ENCODE data around the gene SP8.
"Not testable (repeated sequence)": the region's sequence is repeated elsewhere in the genome, so short reads cannot be mapped to it uniquely, and the experiment has no call there.

Gene SP8

GRCh38 chr7:20786779-20787659, at the start of gene SP8:
Gene SP8, minus strand, starts transcription at chr7:20786886. Its CDS starts 88 bp downstream, at chr7:20786798.
- H3K36me3 ChIP-seq: no peaks in the 10 kb centered on the region
- TF ChIP-seq Cebpa-rat (IDR thresholded peaks at IDR 0.05): no peak
- peaks cover 0 to 6% (median 0%) of the 10 kb centered on the region in 10 experiments; a peak in 1 of 20 replicates for H3K4me1 ChIP-seq
- H3K27me3 ChIP-seq: peaks cover 100% of the 10 kb centered on the region in 11 experiments
- no peak within 1 kb of the TSS for H3K9ac ChIP-seq
- no peak within 1 kb of the TSS for H3K4me3 ChIP-seq
- H3K27ac ChIP-seq: no peak within 1 kb of the TSS
- peaks cover 32 to 45% (median 37%) of the 10 kb centered on the region in 11 experiments for H3K9me3 ChIP-seq (replicated peaks in 1 of 11)
- peaks cover 0 to 66% (median 18%) of the 10 kb centered on the region in 11 experiments; a peak in 15 of 22 replicates for H4K20me1 ChIP-seq
- no peak within 1 kb of the TSS for H3K4me2 ChIP-seq

DNA sequence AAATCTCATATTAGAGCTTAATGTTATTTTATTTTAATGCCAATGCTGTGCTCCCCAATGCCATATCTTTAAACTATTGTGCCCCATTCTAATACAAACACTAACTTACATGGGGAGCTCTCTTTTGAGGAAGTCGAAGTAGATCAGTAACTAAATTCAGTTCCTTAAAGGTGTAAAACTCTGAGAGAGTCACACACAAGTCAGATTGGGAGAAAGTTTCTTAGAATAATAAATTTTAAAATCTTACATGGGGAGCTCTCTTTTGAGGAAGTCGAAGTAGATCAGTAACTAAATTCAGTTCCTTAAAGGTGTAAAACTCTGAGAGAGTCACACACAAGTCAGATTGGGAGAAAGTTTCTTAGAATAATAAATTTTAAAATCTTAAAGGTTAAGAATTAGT, 49.7 kb upstream of the SP8 start:
- H4K20me1 ChIP-seq; H3K27me3 ChIP-seq; H3K36me3 ChIP-seq; H3K4me3 ChIP-seq; H3K27ac ChIP-seq; H3K4me2 ChIP-seq; H3K9me3 ChIP-seq (replicated peaks in 1 of 11); H3K4me1 ChIP-seq; H3K9ac ChIP-seq: not testable (repeated sequence)

DNA sequence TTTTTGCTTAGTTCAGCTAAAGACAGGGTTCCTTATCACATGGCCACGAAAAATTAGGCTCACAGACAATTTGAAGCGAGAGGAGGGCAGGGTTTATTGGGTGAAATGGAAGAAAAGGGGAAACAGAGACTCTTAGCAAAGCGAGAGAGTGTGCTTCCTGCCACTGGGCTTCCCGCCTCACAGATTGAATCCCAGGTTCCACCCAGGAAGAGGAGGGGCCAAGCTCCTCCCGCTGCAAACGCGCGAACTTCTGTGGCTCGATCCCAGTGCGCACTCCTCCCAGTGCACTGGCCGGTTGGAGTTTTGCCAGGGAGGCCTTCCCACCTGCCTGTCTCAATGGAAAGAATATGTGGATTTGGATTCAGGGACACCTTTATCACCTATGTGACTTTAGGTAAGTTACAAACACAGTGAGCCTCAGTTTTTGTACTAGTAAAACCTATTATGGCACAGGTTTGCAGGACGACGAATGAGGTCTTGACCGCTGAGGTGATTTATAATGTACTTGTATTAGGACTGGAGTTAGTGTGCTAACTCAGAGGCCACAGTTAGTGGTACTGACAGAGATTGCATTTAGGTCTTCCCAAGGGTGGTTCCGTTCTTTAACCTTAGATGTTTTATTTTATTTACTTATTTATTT, 48.5 kb upstream of the SP8 start:
- H4K20me1 ChIP-seq: no peaks in the 10 kb centered on the region
- no peaks in the 10 kb centered on the region for H3K36me3 ChIP-seq
- H3K9me3 ChIP-seq (replicated peaks in 1 of 11): peaks cover 0 to 6% (median 0%) of the 10 kb centered on the region in 11 experiments; a peak in 1 of 22 replicates
- H3K4me3 ChIP-seq: no peak overlapping the region
- H3K27me3 ChIP-seq: no peaks in the 10 kb centered on the region
- H3K9ac ChIP-seq: no peak overlapping the region
- no peak overlapping the region for H3K27ac ChIP-seq
- TF ChIP-seq Cebpa-rat (IDR thresholded peaks at IDR 0.05): no peak
- no peak overlapping the region for H3K4me2 ChIP-seq
- H3K4me1 ChIP-seq: no peaks in the 10 kb centered on the region

GRCh38 chr7:20834656-20835055, 48.0 kb upstream of the SP8 start:
- no peak overlapping the region for H3K4me3 ChIP-seq

GRCh38 chr7:20831956-20832355, 45.3 kb upstream of the SP8 start:
- Histone ChIP-seq H3K9ac (no peak overlapping the region), H3K4me3 (no peak overlapping the region), H3K4me1 (no peaks in the 10 kb centered on the region), H3K36me3 (no peaks in the 10 kb centered on the region), H3K9me3 (replicated peaks in 1 of 11) (peaks cover 0 to 6% (median 0%) of the 10 kb centered on the region in 11 experiments; a peak in 1 of 22 replicates), H4K20me1 (no peaks in the 10 kb centered on the region), H3K27ac (no peak overlapping the region), H3K4me2 (no peak overlapping the region), H3K27me3 (no peaks in the 10 kb centered on the region)
- no peak for TF ChIP-seq Cebpa-rat (IDR thresholded peaks at IDR 0.05)

More at GRCh38 chr7:20834656-20835055, 48.0 kb upstream of the SP8 start:
- H3K9ac ChIP-seq: no peak overlapping the region
- no peaks in the 10 kb centered on the region for H3K27me3 ChIP-seq
- no peaks in the 10 kb centered on the region for H4K20me1 ChIP-seq
- no peaks in the 10 kb centered on the region for H3K36me3 ChIP-seq
- peaks cover 0 to 6% (median 0%) of the 10 kb centered on the region in 11 experiments; a peak in 1 of 22 replicates for H3K9me3 ChIP-seq (replicated peaks in 1 of 11)
- H3K27ac ChIP-seq: no peak overlapping the region
- H3K4me2 ChIP-seq: no peak overlapping the region
- TF ChIP-seq Cebpa-rat (IDR thresholded peaks at IDR 0.05): no peak
- no peaks in the 10 kb centered on the region for H3K4me1 ChIP-seq

GRCh38 chr7:20831451-20831850, 44.8 kb upstream of the SP8 start:
- Histone ChIP-seq H3K27me3 (no peaks in the 10 kb centered on the region), H4K20me1 (no peaks in the 10 kb centered on the region), H3K4me2 (no peak overlapping the region), H3K9ac (no peak overlapping the region), H3K27ac (no peak overlapping the region), H3K4me1 (no peaks in the 10 kb centered on the region), H3K36me3 (no peaks in the 10 kb centered on the region), H3K9me3 (replicated peaks in 1 of 11) (peaks cover 0 to 6% (median 0%) of the 10 kb centered on the region in 11 experiments; a peak in 1 of 22 replicates), H3K4me3 (no peak overlapping the region)
- TF ChIP-seq Cebpa-rat (IDR thresholded peaks at IDR 0.05): no peak

GRCh38 chr7:20828947-20829346, 42.3 kb upstream of the SP8 start:
- H3K4me1 ChIP-seq: no peaks in the 10 kb centered on the region
- H3K9me3 ChIP-seq (replicated peaks in 1 of 11): no peaks in the 10 kb centered on the region
- no peaks in the 10 kb centered on the region for H3K36me3 ChIP-seq
- H3K4me3 ChIP-seq: no peak overlapping the region
- no peak for TF ChIP-seq Cebpa-rat (IDR thresholded peaks at IDR 0.05)
- H3K27ac ChIP-seq: no peak overlapping the region
- no peak overlapping the region for H3K9ac ChIP-seq
- no peaks in the 10 kb centered on the region for H4K20me1 ChIP-seq
- no peaks in the 10 kb centered on the region for H3K27me3 ChIP-seq
- H3K4me2 ChIP-seq: no peak overlapping the region

DNA sequence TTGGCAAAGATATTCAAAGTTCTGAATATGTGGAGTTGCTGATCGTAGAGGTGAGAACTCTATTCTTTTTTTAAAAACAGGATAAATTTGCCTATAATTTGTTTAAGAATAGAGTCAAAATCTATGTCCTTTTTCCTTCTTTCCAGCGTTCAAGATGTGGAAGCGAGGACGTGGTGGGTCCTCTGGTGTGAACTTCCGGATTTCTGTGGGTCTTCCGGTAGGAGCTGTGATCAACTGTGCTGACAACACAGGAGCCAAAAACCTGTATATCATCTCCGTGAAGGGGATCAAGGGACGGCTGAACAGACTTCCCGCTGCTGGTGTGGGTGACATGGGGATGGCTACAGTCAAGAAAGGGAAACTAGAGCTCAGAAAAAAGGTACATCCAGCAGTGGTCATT, 40.5 kb upstream of the SP8 start:
- H3K9me3 ChIP-seq (replicated peaks in 1 of 11): no peaks in the 10 kb centered on the region
- H3K9ac ChIP-seq: no peak overlapping the region
- no peak overlapping the region for H3K4me2 ChIP-seq
- H3K36me3 ChIP-seq: no peaks in the 10 kb centered on the region
- H3K4me1 ChIP-seq: no peaks in the 10 kb centered on the region
- H4K20me1 ChIP-seq: no peaks in the 10 kb centered on the region
- no peak overlapping the region for H3K27ac ChIP-seq
- TF ChIP-seq Cebpa-rat (IDR thresholded peaks at IDR 0.05): no peak
- no peaks in the 10 kb centered on the region for H3K27me3 ChIP-seq
- no peak overlapping the region for H3K4me3 ChIP-seq

- no peaks in the 10 kb centered on the region for H3K36me3 ChIP-seq
- no peaks in the 10 kb centered on the region for H3K27me3 ChIP-seq
- H3K9me3 ChIP-seq (replicated peaks in 1 of 11): no peaks in the 10 kb centered on the region
- no peaks in the 10 kb centered on the region for H3K4me1 ChIP-seq
- no peak overlapping the region for H3K4me2 ChIP-seq
- TF ChIP-seq Cebpa-rat (IDR thresholded peaks at IDR 0.05): no peak
- H3K9ac ChIP-seq: no peak overlapping the region
- no peak overlapping the region for H3K4me3 ChIP-seq
- no peak overlapping the region for H3K27ac ChIP-seq
- no peaks in the 10 kb centered on the region for H4K20me1 ChIP-seq
Observed at GRCh38 chr7:20826243-20826642, 39.6 kb upstream of the SP8 start.
